HepG2 (cell line): ENCODE data around the gene ALDH7A1. TPM values are rescaled to one million over a fixed set of nuclear protein-coding genes. Genes with fewer than 3 reads are reported as not detected.
A peak's percentile ranks its signal among the peaks of the same experiment; 100 is the strongest.
"Not testable (repeated sequence)": the region's sequence is repeated elsewhere in the genome, so short reads cannot be mapped to it uniquely, and the experiment has no call there.

Experiments
- ATAC-seq: fragments of 200-7000 bp; cut with Tn5 transposase; 3 replicates; pipeline ENCODE4 v1.9.1; 2020; ENCODE audit warnings: mild to moderate bottlenecking, moderate library complexity
- BruUV-seq: library from RNA; stranded (reverse); fragments of 400-500 nt; replicated peaks from 2 replicates; lab custom pipeline; 2021; lab: Mats Ljungman, UMichigan
- CTCF ChIA-PET: fragments of 300-600 bp; formaldehyde crosslinking; extraction: SDS; loops from one replicate; lab custom pipeline; 2021; ENCODE audit warnings: low total read pairs, inconsistent platforms, low intra/inter-chr PET ratio; lab: Yijun Ruan, JAX
- POLR2A ChIA-PET: fragments of 350-600 bp; sonication (Branson Sonifier 250); formaldehyde crosslinking; loops from one replicate; lab custom pipeline; 2020; ENCODE audit warnings: antibody characterized with exemption, inconsistent platforms; lab: Yijun Ruan, JAX
- DNase-seq: peaks from one replicate; pipeline ENCODE4 v3.0.0-alpha.2; 2015; ENCODE audit warnings: low spot score
- FAIRE-seq: peaks from 3 replicates; lab custom pipeline; 2011; peaks lifted over from hg19 to GRCh38; lab: Jason Lieb, UNC
- H2AFZ ChIP-seq: one replicate; pipeline ENCODE4 v1.6.1; 2011; ENCODE audit warnings: low read length, inconsistent platforms
- H3K27ac ChIP-seq: fragments of 300-600 bp; 3 replicates; pipeline ENCODE4 v1.8.0; 2011; ENCODE audit warnings: mixed run types, mild to moderate bottlenecking, mixed read lengths, low read length, inconsistent platforms; ENCODE audit not compliant: insufficient read depth; ENCODE audit errors: extremely low read length
- H3K27me3 ChIP-seq, 2 experiments: fragments of 200-600 bp in 1 of 2; 2 replicates in 1 of 2; 3 replicates in 1 of 2; pipeline versions ENCODE4 v1.6.0 to v1.8.0; 2011; ENCODE audit warnings: low read length in 2 of 2, mild to moderate bottlenecking in 2 of 2, moderate library complexity in 2 of 2, inconsistent platforms in 1 of 2; ENCODE audit not compliant: insufficient read depth in 2 of 2, control insufficient read depth in 1 of 2
- H3K36me3 ChIP-seq, 2 experiments: fragments of 200-600 bp in 1 of 2; replicated peaks in 1 of 2; 2 replicates in 1 of 2; 3 replicates in 1 of 2; pipeline versions ENCODE4 v1.5.1 to v1.8.0; 2011; ENCODE audit warnings: low read length in 2 of 2, inconsistent platforms in 1 of 2; ENCODE audit not compliant: insufficient read depth in 2 of 2, control insufficient read depth in 1 of 2
- H3K4me1 ChIP-seq: 2 replicates; pipeline ENCODE4 v1.5.1; 2012; ENCODE audit warnings: low read length, inconsistent platforms; ENCODE audit not compliant: insufficient read depth
- H3K4me2 ChIP-seq: 2 replicates; pipeline ENCODE4 v1.6.0; 2011; ENCODE audit warnings: low read depth, low read length, inconsistent platforms
- H3K4me3 ChIP-seq, 3 experiments: fragments of 200-600 bp in 1 of 3; sonication (generic), shearing (Covaris generic) in 1 of 3; replicated peaks in 1 of 3; 2 replicates each; pipeline ENCODE4 v1.5.1; 2011 to 2016; ENCODE audit warnings: low read length in 3 of 3, inconsistent platforms in 2 of 3, low read depth in 2 of 3, mild to moderate bottlenecking in 2 of 3, control low read depth in 1 of 3, mixed read lengths in 1 of 3; ENCODE audit not compliant: insufficient read depth in 1 of 3
- H3K79me2 ChIP-seq: one replicate; pipeline ENCODE4 v1.6.1; 2011; ENCODE audit warnings: low read length, inconsistent platforms; ENCODE audit not compliant: insufficient read depth
- H3K9ac ChIP-seq: 2 replicates; pipeline ENCODE4 v1.6.0; 2011; ENCODE audit warnings: mild to moderate bottlenecking, low read depth, low read length, inconsistent platforms; ENCODE audit not compliant: insufficient read depth
- H3K9me3 ChIP-seq: 2 replicates; pipeline ENCODE4 v1.5.1; 2012; ENCODE audit warnings: mild to moderate bottlenecking, low read length
- H4K20me1 ChIP-seq: 2 replicates; pipeline ENCODE4 v1.6.0; 2011; ENCODE audit warnings: inconsistent platforms, mild to moderate bottlenecking, low read length, moderate library complexity; ENCODE audit not compliant: insufficient read depth
- AGO1 ChIP-seq: fragments of 200-400 bp; formaldehyde crosslinking; IDR thresholded peaks from 2 replicates; pipeline ENCODE4 v1.6.1; 2017; ENCODE audit warnings: mild to moderate bottlenecking, low read depth, low read length, moderate library complexity; ENCODE audit not compliant: poor library complexity, severe bottlenecking
- ATRX ChIP-seq: sonication (generic); formaldehyde crosslinking; IDR thresholded peaks from 2 replicates; pipeline ENCODE4 v1.4.0; 2020; ENCODE audit warnings: missing genetic modification reagents, borderline replicate concordance
- DMAP1 ChIP-seq: IDR thresholded peaks from 2 replicates; pipeline ENCODE4 v1.6.1; 2016
- ERF ChIP-seq: IDR thresholded peaks from 2 replicates; pipeline ENCODE4 v1.6.1; 2018; ENCODE audit warnings: missing biosample characterization, missing genetic modification reagents
- FIP1L1 ChIP-seq: fragments of 200-400 bp; formaldehyde crosslinking; IDR thresholded peaks from 2 replicates; pipeline ENCODE4 v1.6.1; 2018; ENCODE audit warnings: low read depth, mild to moderate bottlenecking, low read length, moderate library complexity, borderline replicate concordance; ENCODE audit not compliant: insufficient read depth
- FOXA1 ChIP-seq, 2 experiments: fragments of 450-650 bp in 1 of 2; sonication (generic) in 1 of 2; formaldehyde crosslinking in 1 of 2; IDR thresholded peaks; 2 replicates each; pipeline versions ENCODE4 v1.4.0 to v1.6.1; 2016 to 2020; ENCODE audit warnings: missing genetic modification reagents in 1 of 2
- GATAD2A ChIP-seq: IDR thresholded peaks from 2 replicates; pipeline ENCODE4 v1.6.1; 2016
- HCFC1 ChIP-seq: fragments of 150-350 bp; IDR thresholded peaks from 2 replicates; pipeline ENCODE4 v1.6.1; 2014; ENCODE audit warnings: low read depth, low read length
- MAFK ChIP-seq, 2 experiments: IDR thresholded peaks in 1 of 2; conservative IDR thresholded peaks in 1 of 2; 2 replicates each; pipeline ENCODE4 v1.6.1; 2011; ENCODE audit warnings: improper control_type of control experiment in 2 of 2, low read length in 2 of 2
- NCOA1 ChIP-seq: sonication (generic); formaldehyde crosslinking; IDR thresholded peaks from 2 replicates; pipeline ENCODE4 v1.9.0; 2021; ENCODE audit warnings: missing genetic modification reagents
- NFYB ChIP-seq: sonication (generic); formaldehyde crosslinking; IDR thresholded peaks from 2 replicates; pipeline ENCODE4 v1.4.0; 2020; ENCODE audit warnings: missing genetic modification reagents
- NFYC ChIP-seq: IDR thresholded peaks from 2 replicates; pipeline ENCODE4 v1.6.1; 2016; ENCODE audit warnings: missing genetic modification reagents, missing compliant biosample characterization
- NR3C1 ChIP-seq: sonication (generic); formaldehyde crosslinking; IDR thresholded peaks from 2 replicates; pipeline ENCODE4 v1.4.0; 2020; ENCODE audit warnings: missing genetic modification reagents
- POLR2A ChIP-seq, 2 experiments: IDR thresholded peaks; 2 replicates each; pipeline ENCODE4 v1.6.1; 2011; ENCODE audit warnings: low read depth in 2 of 2, low read length in 2 of 2, mild to moderate bottlenecking in 1 of 2, moderate library complexity in 1 of 2; ENCODE audit not compliant: insufficient read depth in 1 of 2
- POLR2AphosphoS5 ChIP-seq: IDR thresholded peaks from 2 replicates; pipeline ENCODE4 v1.6.1; 2012; ENCODE audit warnings: low read depth, low read length
- STAT5B ChIP-seq: sonication (generic); formaldehyde crosslinking; IDR thresholded peaks from 2 replicates; pipeline ENCODE4 v1.4.0; 2020; ENCODE audit warnings: missing genetic modification reagents
- ZBTB3 ChIP-seq: sonication (generic); formaldehyde crosslinking; IDR thresholded peaks from 2 replicates; pipeline ENCODE4 v1.4.0; 2020; ENCODE audit warnings: low read depth, mild to moderate bottlenecking, moderate library complexity, missing genetic modification reagents, borderline replicate concordance
- ZC3H4 ChIP-seq: sonication (generic); formaldehyde crosslinking; IDR thresholded peaks from 2 replicates; pipeline ENCODE4 v1.4.0; 2020; ENCODE audit warnings: missing genetic modification reagents, borderline replicate concordance
- ZEB1 ChIP-seq: IDR thresholded peaks from 2 replicates; pipeline ENCODE4 v1.6.1; 2012; ENCODE audit warnings: mild to moderate bottlenecking, low read depth, inconsistent platforms; ENCODE audit not compliant: insufficient replicate concordance
- ZNF260 ChIP-seq: sonication (generic); formaldehyde crosslinking; IDR thresholded peaks from 2 replicates; pipeline ENCODE4 v1.4.0; 2020; ENCODE audit warnings: missing genetic modification reagents, low read depth, mild to moderate bottlenecking, borderline replicate concordance
- WGBS: methylation state at CpG from one replicate; pipeline ENCODE4 v1.1.6; 2017; ENCODE audit warnings: low lambda C conversion rate; 5-methylcytosine and 5-hydroxymethylcytosine counted together
- in situ Hi-C: cut with HindIII; loops from 2 replicates; pipeline ENCODE4 v1.10.0; 2017; ENCODE audit warnings: low pct_unique_long_range_greater_than_20kb; ENCODE audit not compliant: extremely low pct_ligation_motif_present
- intact Hi-C: fragments of 100-400 bp; cut with micrococcal nuclease; formaldehyde crosslinking; loops from one replicate; pipeline ENCODE4 v1.10.0; 2022; ENCODE audit not compliant: unreplicated experiment
- polyA plus RNA-seq, 8 experiments: library from polyadenylated mRNA; depleted of rRNA in 3 of 8; stranded (reverse) in 7 of 8; unstranded in 1 of 8; fragments of >200 nt; fragmentation: Illumina TruSeq in 4 of 8; extraction: Trizol in 4 of 8; gene quantifications; 2 replicates each; pipeline versions ENCODE4 v1.2.1 to v1.2.3, GENCODE V29; 2011 to 2016; ENCODE audit warnings: low read depth in 4 of 8, missing spikeins in 1 of 8, mixed read lengths in 1 of 8; ENCODE audit not compliant: insufficient read depth in 1 of 8
- total RNA-seq, 5 experiments: library from RNA; depleted of rRNA; stranded (reverse); fragments of >200 nt; fragmentation: Illumina TruSeq; extraction: Trizol; gene quantifications; 2 replicates each; pipeline ENCODE4 v1.2.3, GENCODE V29; 2016; ENCODE audit warnings: low read depth in 1 of 5
- TF ChIP-seq, protein P1 (sequence below): sonication (generic); formaldehyde crosslinking; IDR thresholded peaks from 2 replicates; pipeline ENCODE4 v1.4.0; 2020; ENCODE audit warnings: missing genetic modification reagents, low read depth, mild to moderate bottlenecking, borderline replicate concordance
- TF ChIP-seq, protein P2 (sequence below): IDR thresholded peaks from 2 replicates; pipeline ENCODE4 v1.6.1; 2016; ENCODE audit warnings: missing genetic modification reagents, missing compliant biosample characterization

Gene ALDH7A1
- total and polyA plus RNA-seq, 2 of the 13 experiments (the other 11 are each of a cell fraction or from before 2014, with no cell fraction given), result 69.0 to 100 TPM

DNA sequence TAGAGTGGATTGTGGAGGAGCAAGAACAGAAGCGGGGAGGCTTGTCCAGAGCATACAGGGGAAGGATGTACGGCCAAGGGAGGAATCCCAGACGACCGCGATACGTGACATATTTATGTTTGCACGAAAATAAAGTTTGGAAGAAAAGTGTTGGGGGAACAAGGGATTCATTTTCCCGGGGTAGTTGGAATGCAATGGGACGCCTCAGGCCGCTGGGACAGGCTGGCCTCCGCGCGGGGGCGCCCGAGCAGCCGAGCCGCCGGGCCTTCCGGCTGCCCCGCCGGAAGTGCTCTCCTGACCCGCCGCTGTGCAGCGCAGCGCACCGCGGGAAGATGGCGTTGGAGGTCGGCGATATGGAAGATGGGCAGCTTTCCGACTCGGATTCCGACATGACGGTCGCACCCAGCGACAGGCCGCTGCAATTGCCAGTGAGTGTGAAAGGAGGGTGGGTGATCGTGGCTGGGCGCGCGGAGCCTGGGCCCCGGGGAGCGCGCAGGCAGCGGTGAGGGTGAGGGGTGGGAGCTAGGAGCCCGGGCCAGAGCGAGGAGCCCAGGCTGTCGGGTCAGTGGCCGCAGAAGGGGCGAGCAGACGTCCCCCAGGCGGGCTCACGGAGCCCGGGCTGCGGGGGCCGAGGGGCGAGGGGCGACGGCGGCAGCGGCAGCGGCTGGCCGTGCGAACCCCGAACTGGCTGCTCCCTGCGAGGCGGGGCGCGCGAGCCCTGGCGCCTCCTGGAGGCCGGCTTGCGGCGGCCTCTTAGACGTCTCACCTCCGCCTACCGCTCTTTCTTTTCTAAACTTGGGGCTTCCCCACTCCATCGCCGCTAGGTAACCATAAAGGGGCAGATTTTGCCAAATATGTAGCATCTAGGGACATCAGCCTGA, 5.9 kb upstream of the ALDH7A1 start, which contains the start of gene PHAX (continued):
- TF ChIP-seq ZNF260 (CRISPR knock-in tag), result no peak
- TF ChIP-seq, protein P1, sequence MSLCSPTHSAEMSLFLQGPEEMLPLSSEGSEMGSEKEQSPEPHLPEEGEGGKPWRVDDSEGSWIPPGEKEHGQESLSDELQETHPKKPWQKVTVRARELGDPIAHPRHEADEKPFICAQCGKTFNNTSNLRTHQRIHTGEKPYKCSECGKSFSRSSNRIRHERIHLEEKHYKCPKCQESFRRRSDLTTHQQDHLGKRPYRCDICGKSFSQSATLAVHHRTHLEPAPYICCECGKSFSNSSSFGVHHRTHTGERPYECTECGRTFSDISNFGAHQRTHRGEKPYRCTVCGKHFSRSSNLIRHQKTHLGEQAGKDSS (CRISPR knock-in tag), result peak; percentile 45; the same call in 1 of the 2 replicates
- no peak for TF ChIP-seq MAFK (conservative IDR thresholded peaks at IDR 0.05 in 1 of 2, IDR thresholded peaks at IDR 0.05 in 1 of 2; ENCODE audit: low read length in 2 of 2)
- peak; percentile 71 for TF ChIP-seq AGO1
- peak; percentile 40; the same call in 1 of the 2 replicates for TF ChIP-seq HCFC1
- TF ChIP-seq NR3C1, result no peak
- no peak for TF ChIP-seq ATRX (CRISPR knock-in tag)
- no peak for TF ChIP-seq FIP1L1

DNA sequence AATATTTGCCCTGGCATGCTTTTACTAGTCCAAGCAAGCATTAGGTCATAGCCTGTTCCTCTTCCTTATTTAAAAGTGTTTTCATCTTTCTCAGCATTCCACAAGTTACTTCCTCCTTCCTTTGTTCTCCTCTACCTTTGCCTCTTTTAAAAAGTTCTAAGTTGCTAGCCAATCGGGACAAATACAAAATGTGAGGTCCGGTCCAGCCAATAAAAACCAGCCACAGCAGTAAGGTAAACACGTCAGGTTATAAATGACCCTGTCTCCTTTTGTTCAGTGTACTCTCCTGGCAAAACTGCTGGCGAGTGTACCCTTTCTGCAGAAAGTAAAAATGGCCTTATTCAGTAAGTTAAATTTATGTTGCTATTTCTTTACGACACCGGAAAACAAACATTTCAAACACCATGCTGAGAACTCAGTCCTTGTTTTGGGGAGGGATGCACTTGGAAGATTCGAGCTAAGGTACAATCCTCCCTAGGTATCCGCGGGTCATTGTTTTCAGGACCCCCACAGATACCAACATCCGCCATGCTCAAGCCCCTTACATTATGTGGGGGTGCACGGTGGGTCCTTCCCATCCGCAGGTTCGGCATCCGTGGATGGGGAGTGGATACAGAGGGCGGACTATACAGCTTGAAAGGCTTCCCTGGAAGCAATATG, 5.1 kb upstream of the ALDH7A1 start:
- H3K27ac ChIP-seq, result peak overlapping the region; percentile 66
- H3K36me3 ChIP-seq, result peaks cover 1 to 11% of the 10 kb centered on the region in 2 experiments
- H4K20me1 ChIP-seq; H3K27me3 ChIP-seq; in situ Hi-C loops; FAIRE-seq; CTCF ChIA-PET; H3K9me3 ChIP-seq; BruUV-seq; TF ChIP-seq FOXA1 (IDR thresholded peaks at IDR 0.05): not testable (repeated sequence)
- DNase-seq (peak; percentile 52), ATAC-seq (peak; percentile 77)
- peak overlapping the region; percentile 79 for H3K9ac ChIP-seq
- H2AFZ ChIP-seq, result peak overlapping the region; percentile 84
- H3K4me1 ChIP-seq, result peaks cover 42% of the 10 kb centered on the region
- peak overlapping the region; percentile 77 for H3K4me2 ChIP-seq
- H3K4me3 ChIP-seq, result peak overlapping the region; percentile 85 to 96 (median 91)
- POLR2A ChIA-PET, result interaction anchor here (1.0 to 2.0 kb wide), 5 partner anchors 10 to 178 kb away, joined by 3 to 11 read pairs (median 4); partner anchors contain the start of gene LMNB1
- intact Hi-C loops, result loop anchor here (1.0 to 5.0 kb wide), 4 partner anchors 49 to 888 kb away; partner anchors contain the start of gene LMNB1
- 17% methylated on average over 13 of the region's 15 CpGs for WGBS
- peaks cover 34% of the 10 kb centered on the region for H3K79me2 ChIP-seq
- peak; percentile 64 for TF ChIP-seq NFYB (CRISPR knock-in tag)
- 0 out of 2 replicates have a peak, but pooled peaks have one; percentile 6 for TF ChIP-seq ERF (CRISPR knock-in tag)
- TF ChIP-seq DMAP1 (CRISPR knock-in tag), result 0 out of 2 replicates have a peak, but pooled peaks have one; percentile 14
- TF ChIP-seq POLR2A (IDR thresholded peaks at IDR 0.05; ENCODE audit: insufficient read depth in 1 of 2, low read depth in 2 of 2, low read length in 2 of 2), result peak; percentile 42 to 83; a peak in 3 of 4 replicates
- TF ChIP-seq STAT5B, result peak; percentile 16; the same call in 1 of the 2 replicates
- TF ChIP-seq GATAD2A (CRISPR knock-in tag), result 0 out of 2 replicates have a peak, but pooled peaks have one; percentile 22
- peak; percentile 69 for TF ChIP-seq NFYC (CRISPR knock-in tag)
- TF ChIP-seq, protein P2, sequence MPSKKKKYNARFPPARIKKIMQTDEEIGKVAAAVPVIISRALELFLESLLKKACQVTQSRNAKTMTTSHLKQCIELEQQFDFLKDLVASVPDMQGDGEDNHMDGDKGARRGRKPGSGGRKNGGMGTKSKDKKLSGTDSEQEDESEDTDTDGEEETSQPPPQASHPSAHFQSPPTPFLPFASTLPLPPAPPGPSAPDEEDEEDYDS (CRISPR knock-in tag), result peak; percentile 95
- 0 out of 2 replicates have a peak, but pooled peaks have one; percentile 53 for TF ChIP-seq ZC3H4 (CRISPR knock-in tag)
- TF ChIP-seq FOXA1 (CRISPR knock-in tag; IDR thresholded peaks at IDR 0.05), result peak; percentile 68
- peak; percentile 30 for TF ChIP-seq ZEB1
- peak; percentile 55; the same call in 1 of the 2 replicates for TF ChIP-seq NCOA1
- TF ChIP-seq POLR2AphosphoS5, result peak; percentile 81
- TF ChIP-seq ZBTB3 (CRISPR knock-in tag), result 0 out of 2 replicates have a peak, but pooled peaks have one; percentile 3
